CD4-positive, alpha-beta T cell treated with Interleukin-17A for 1 hour (primary cell): ENCODE data around the gene SAMD11.
A peak's percentile ranks its signal among the peaks of the same experiment; 100 is the strongest.

Source experiments
- DNase-seq: peaks from one replicate; pipeline ENCODE4 v3.0.0-alpha.2; 2020

SAMD11 gene

GRCh38 chr1:947958-948357 lies 24.2 kb downstream of the SAMD11 start:
- DNase-seq: no peak

- no peak for DNase-seq
These were observed 26.5 kb downstream of the SAMD11 start for GRCh38 chr1:950268-950667.

- no peak for DNase-seq
These were observed 27.2 kb downstream of the SAMD11 start for GRCh38 chr1:950881-951280.

- no peak for DNase-seq
These were observed 27.6 kb downstream of the SAMD11 start for GRCh38 chr1:951364-951763.

- DNase-seq: no peak
These were observed 28.5 kb downstream of the SAMD11 start for GRCh38 chr1:952201-952600.

GRCh38 chr1:952603-953002 lies 28.9 kb downstream of the SAMD11 start:
- no peak for DNase-seq

GRCh38 chr1:953524-954320 lies 30.0 kb downstream of the SAMD11 start:
- no peak for DNase-seq

GRCh38 chr1:954927-955326 lies 31.2 kb downstream of the SAMD11 start:
- DNase-seq: no peak

- no peak for DNase-seq
These were observed 31.8 kb downstream of the SAMD11 start for GRCh38 chr1:955474-955873.

- DNase-seq: no peak
These were observed 32.9 kb downstream of the SAMD11 start for GRCh38 chr1:956636-957035.

- DNase-seq: peak; percentile 97
These were observed 35.4 kb downstream of the SAMD11 start, which contains the start of gene NOC2L for GRCh38 chr1:958823-959730. Gene NOC2L, minus strand, starts transcription at chr1:959256. Its CDS starts 16 bp downstream, at chr1:959240.

GRCh38 chr1:959731-960362 lies 36.1 kb downstream of the SAMD11 start:
- no peak for DNase-seq

GRCh38 chr1:960363-961131 lies 36.8 kb downstream of the SAMD11 start, which contains the start of gene KLHL17:
Gene KLHL17, plus strand, starts transcription at chr1:960584. Its CDS starts 110 bp downstream, at chr1:960694.
- peak; percentile 82 for DNase-seq

- no peak for DNase-seq
These were observed 37.5 kb downstream of the SAMD11 start for GRCh38 chr1:961132-961669.

GRCh38 chr1:962381-963300 lies 38.9 kb downstream of the SAMD11 start:
- no peak for DNase-seq

GRCh38 chr1:963301-963651 lies 39.6 kb downstream of the SAMD11 start:
- DNase-seq: no peak

GRCh38 chr1:963746-964525 lies 40.2 kb downstream of the SAMD11 start:
- DNase-seq: no peak

GRCh38 chr1:964691-965525 lies 41.2 kb downstream of the SAMD11 start:
- no peak for DNase-seq

GRCh38 chr1:965526-966134 lies 41.9 kb downstream of the SAMD11 start:
- DNase-seq: no peak
